Hepatocyte (in vitro differentiated cells): Measurements from ENCODE around the gene SORCS2. TPM values are rescaled to one million over a fixed set of nuclear protein-coding genes. Genes with fewer than 3 reads are reported as not detected.

Source experiments
- DNase-seq: peaks from one replicate; pipeline ENCODE4 v3.0.0-alpha.2; 2016; ENCODE audit warnings: low spot score
- H2AFZ ChIP-seq: fragments of 200-600 bp; sonication (generic); 2 replicates; pipeline ENCODE4 v1.6.0; 2016; ENCODE audit warnings: antibody characterized with exemption, mild to moderate bottlenecking
- H3K27ac ChIP-seq: fragments of 200-600 bp; sonication (generic); 2 replicates; pipeline ENCODE4 v1.5.1; 2016; ENCODE audit warnings: mild to moderate bottlenecking
- H3K27me3 ChIP-seq: fragments of 200-600 bp; sonication (generic); 2 replicates; pipeline ENCODE4 v1.6.1; 2016
- H3K36me3 ChIP-seq: fragments of 200-600 bp; sonication (generic); replicated peaks from 2 replicates; pipeline ENCODE4 v1.5.1; 2016; ENCODE audit warnings: low read depth; ENCODE audit not compliant: insufficient read depth
- H3K4me1 ChIP-seq: fragments of 200-600 bp; sonication (generic); 2 replicates; pipeline ENCODE4 v1.5.1; 2016; ENCODE audit warnings: mild to moderate bottlenecking, moderate library complexity; ENCODE audit not compliant: insufficient read depth
- H3K4me2 ChIP-seq: fragments of 200-600 bp; sonication (generic); 2 replicates; pipeline ENCODE4 v1.6.0; 2016
- H3K4me3 ChIP-seq: fragments of 200-600 bp; sonication (generic); 2 replicates; pipeline ENCODE4 v1.5.1; 2016; ENCODE audit warnings: mild to moderate bottlenecking
- H3K79me2 ChIP-seq: fragments of 200-600 bp; sonication (generic); 2 replicates; pipeline ENCODE4 v1.6.0; 2017; ENCODE audit warnings: mild to moderate bottlenecking
- H3K9me2 ChIP-seq: fragments of 200-600 bp; sonication (generic); replicated peaks from 2 replicates; pipeline ENCODE4 v1.6.0; 2017; ENCODE audit warnings: mild to moderate bottlenecking; ENCODE audit not compliant: insufficient read depth
- H3K9me3 ChIP-seq: fragments of 200-600 bp; sonication (generic); 2 replicates; pipeline ENCODE4 v1.5.1; 2016; ENCODE audit warnings: low read depth, mild to moderate bottlenecking
- H4K20me1 ChIP-seq: fragments of 200-600 bp; sonication (generic); 2 replicates; pipeline ENCODE4 v1.6.0; 2016; ENCODE audit warnings: mild to moderate bottlenecking; ENCODE audit not compliant: insufficient read depth, poor library complexity, severe bottlenecking
- EZH2 ChIP-seq: fragments of 200-600 bp; sonication (generic); IDR thresholded peaks from 2 replicates; pipeline ENCODE4 v1.6.1; 2016; ENCODE audit warnings: antibody characterized with exemption, mild to moderate bottlenecking, borderline replicate concordance
- EZH2phosphoT487 ChIP-seq: fragments of 200-600 bp; sonication (generic); IDR thresholded peaks from one replicate; pipeline ENCODE4 v1.6.1; 2018; ENCODE audit warnings: antibody characterized with exemption, mild to moderate bottlenecking, low read depth, moderate library complexity; ENCODE audit not compliant: unreplicated experiment, severe bottlenecking
- WGBS: methylation state at CpG from one replicate; pipeline ENCODE4 v1.1.6; 2016; ENCODE audit warnings: low lambda C conversion rate; ENCODE audit errors: missing lambda C conversion rate; 5-methylcytosine and 5-hydroxymethylcytosine counted together
- polyA plus RNA-seq: library from polyadenylated mRNA; unstranded; fragments of >200 nt; fragmentation: Nextera tagmentation; extraction: Ambion mirVana; gene quantifications from 2 replicates; pipeline ENCODE4 v1.2.1, GENCODE V29; 2016
- total RNA-seq: library from RNA; depleted of rRNA; stranded (reverse); fragments of >200 nt; gene quantifications from 2 replicates; pipeline ENCODE4 v1.2.3, GENCODE V29; 2014
- TF ChIP-seq, protein P1 (sequence below): fragments of 200-600 bp; sonication (generic); IDR thresholded peaks from 2 replicates; pipeline ENCODE4 v1.5.1; 2016; ENCODE audit warnings: antibody characterized with exemption, mild to moderate bottlenecking; ENCODE audit not compliant: poor library complexity

SORCS2 gene
- total and polyA plus RNA-seq, 2 experiments from 2014 or later = 1.6 to 4.8 TPM

DNA sequence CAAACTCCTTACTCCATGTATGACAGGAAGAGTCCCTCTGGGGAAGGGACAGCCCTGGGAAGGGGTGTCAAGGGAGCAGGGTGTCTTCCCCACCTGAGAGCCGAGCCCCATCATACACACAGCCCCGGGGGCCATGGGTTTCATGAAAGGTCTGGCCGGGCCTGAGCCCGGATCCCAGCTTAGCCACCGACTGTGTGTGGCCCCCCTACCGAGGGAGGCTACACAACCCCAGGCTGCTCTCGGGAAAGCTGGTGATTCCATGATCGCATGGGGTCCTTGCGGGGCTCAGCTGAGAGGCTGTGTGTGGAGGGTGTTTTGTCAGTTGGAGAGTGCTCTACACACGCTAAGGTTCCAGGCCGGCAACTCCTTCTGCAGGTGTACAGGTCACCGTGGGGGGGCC is 55.6 kb downstream of the SORCS2 start:
- no peaks in the 10 kb centered on the region for H4K20me1 ChIP-seq

DNA sequence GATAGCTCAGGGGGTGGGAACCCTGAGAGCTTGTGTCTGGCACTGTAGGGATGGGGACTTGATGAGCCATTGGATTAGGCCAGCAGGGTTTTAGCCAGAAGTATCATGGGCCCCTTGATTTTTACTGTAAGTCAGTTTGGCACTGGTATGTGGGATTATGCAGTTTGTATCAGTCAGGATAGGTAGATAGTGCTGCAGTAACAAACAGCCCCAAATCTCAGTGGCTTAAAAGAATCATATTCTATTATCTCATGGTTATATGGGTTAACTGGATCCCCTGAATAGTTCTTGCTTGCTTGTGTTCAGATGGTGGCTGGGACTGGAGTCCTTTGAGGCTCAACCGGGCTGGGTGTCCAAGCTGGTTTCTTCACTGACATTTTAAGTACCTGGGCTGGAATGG is 56.5 kb downstream of the SORCS2 start:
- no peak overlapping the region for H3K4me3 ChIP-seq
- WGBS = 100% methylated on average over 1 of the region's 1 CpG
- no peak overlapping the region for H3K27ac ChIP-seq
- H3K79me2 ChIP-seq = no peaks in the 10 kb centered on the region
- H3K9me2 ChIP-seq = no peaks in the 10 kb centered on the region
- DNase-seq = no peak
- TF ChIP-seq, protein P1, sequence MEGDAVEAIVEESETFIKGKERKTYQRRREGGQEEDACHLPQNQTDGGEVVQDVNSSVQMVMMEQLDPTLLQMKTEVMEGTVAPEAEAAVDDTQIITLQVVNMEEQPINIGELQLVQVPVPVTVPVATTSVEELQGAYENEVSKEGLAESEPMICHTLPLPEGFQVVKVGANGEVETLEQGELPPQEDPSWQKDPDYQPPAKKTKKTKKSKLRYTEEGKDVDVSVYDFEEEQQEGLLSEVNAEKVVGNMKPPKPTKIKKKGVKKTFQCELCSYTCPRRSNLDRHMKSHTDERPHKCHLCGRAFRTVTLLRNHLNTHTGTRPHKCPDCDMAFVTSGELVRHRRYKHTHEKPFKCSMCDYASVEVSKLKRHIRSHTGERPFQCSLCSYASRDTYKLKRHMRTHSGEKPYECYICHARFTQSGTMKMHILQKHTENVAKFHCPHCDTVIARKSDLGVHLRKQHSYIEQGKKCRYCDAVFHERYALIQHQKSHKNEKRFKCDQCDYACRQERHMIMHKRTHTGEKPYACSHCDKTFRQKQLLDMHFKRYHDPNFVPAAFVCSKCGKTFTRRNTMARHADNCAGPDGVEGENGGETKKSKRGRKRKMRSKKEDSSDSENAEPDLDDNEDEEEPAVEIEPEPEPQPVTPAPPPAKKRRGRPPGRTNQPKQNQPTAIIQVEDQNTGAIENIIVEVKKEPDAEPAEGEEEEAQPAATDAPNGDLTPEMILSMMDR = no peak
- TF ChIP-seq EZH2 = no peak
- TF ChIP-seq EZH2phosphoT487 = no peak
- H3K4me1 ChIP-seq = peaks cover 11% of the 10 kb centered on the region
- H3K4me2 ChIP-seq = no peak overlapping the region
- no peak overlapping the region for H2AFZ ChIP-seq
- no peaks in the 10 kb centered on the region for H3K9me3 ChIP-seq
- no peaks in the 10 kb centered on the region for H3K36me3 ChIP-seq
- H3K27me3 ChIP-seq = no peaks in the 10 kb centered on the region
- H4K20me1 ChIP-seq = no peaks in the 10 kb centered on the region

More for the DNA sequence above, 55.6 kb downstream of the SORCS2 start:
- H3K4me3 ChIP-seq = no peak overlapping the region
- H2AFZ ChIP-seq = no peak overlapping the region
- no peaks in the 10 kb centered on the region for H3K9me3 ChIP-seq
- peaks cover 11% of the 10 kb centered on the region for H3K4me1 ChIP-seq
- TF ChIP-seq EZH2 (no peak), EZH2phosphoT487 (no peak)
- TF ChIP-seq, protein P1 = no peak
- no peaks in the 10 kb centered on the region for H3K79me2 ChIP-seq
- no peak overlapping the region for H3K27ac ChIP-seq
- no peak overlapping the region for H3K4me2 ChIP-seq
- 88% methylated on average over 12 of the region's 12 CpGs for WGBS
- DNase-seq = no peak
- no peaks in the 10 kb centered on the region for H3K27me3 ChIP-seq
- no peaks in the 10 kb centered on the region for H3K9me2 ChIP-seq
- H3K36me3 ChIP-seq = no peaks in the 10 kb centered on the region

DNA sequence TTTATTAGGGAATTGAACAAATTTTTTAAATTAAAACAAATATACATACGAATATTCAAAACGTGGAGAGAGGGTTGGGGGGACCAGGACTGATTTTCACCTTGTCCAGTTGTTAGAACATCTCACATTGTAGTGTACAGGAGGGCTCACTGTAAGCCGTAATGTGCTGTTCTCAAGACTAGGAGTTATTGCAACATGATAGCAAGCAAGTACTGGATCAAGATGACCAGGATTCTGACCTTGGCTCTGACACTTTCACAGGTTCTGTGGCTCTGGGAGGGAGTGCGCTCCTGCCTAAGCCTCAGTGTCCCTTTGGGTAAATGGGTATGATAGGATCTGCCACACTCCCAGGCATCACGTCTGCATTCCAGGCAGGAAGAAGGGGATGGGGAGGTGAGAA is 59.0 kb downstream of the SORCS2 start:
- WGBS = 79% methylated on average over 5 of the region's 5 CpGs
- Histone ChIP-seq H4K20me1 (no peaks in the 10 kb centered on the region), H3K4me3 (no peak overlapping the region), H3K9me3 (no peaks in the 10 kb centered on the region), H3K9me2 (no peaks in the 10 kb centered on the region), H3K27me3 (no peaks in the 10 kb centered on the region), H3K79me2 (no peaks in the 10 kb centered on the region), H3K4me1 (peaks cover 11% of the 10 kb centered on the region), H3K27ac (no peak overlapping the region), H3K4me2 (no peak overlapping the region), H3K36me3 (no peaks in the 10 kb centered on the region), H2AFZ (no peak overlapping the region)
- DNase-seq = no peak
- TF ChIP-seq EZH2 (no peak), EZH2phosphoT487 (no peak)
- TF ChIP-seq, protein P1 = no peak

DNA sequence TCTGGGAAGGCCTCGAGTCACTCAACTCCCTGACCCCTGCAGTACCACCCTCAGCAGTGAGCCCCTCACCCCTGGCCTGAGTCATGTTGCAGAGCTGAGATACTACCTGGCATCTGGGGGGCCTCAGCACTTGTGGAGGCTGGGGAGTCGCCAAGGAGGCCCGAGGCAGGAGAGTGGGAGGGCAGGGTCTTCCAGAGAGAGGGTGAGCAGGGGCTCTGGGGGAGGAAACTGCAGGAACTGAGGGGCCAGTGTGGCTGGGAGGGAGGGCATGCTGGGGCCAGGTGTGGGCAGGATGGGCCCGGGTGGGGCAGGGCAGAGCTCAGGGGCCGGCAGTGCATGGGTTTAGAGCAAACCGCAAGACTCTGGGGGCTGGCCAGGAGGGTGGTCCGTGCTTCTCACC is 59.7 kb downstream of the SORCS2 start:
- H3K79me2 ChIP-seq = no peaks in the 10 kb centered on the region
- TF ChIP-seq EZH2phosphoT487 (no peak), EZH2 (no peak)
- TF ChIP-seq, protein P1 = no peak
- no peaks in the 10 kb centered on the region for H3K36me3 ChIP-seq
- H3K9me3 ChIP-seq = no peaks in the 10 kb centered on the region
- no peak overlapping the region for H2AFZ ChIP-seq
- DNase-seq = no peak
- H3K27me3 ChIP-seq = no peaks in the 10 kb centered on the region
- H3K4me3 ChIP-seq = no peak overlapping the region
- H3K4me2 ChIP-seq = no peak overlapping the region
- H3K4me1 ChIP-seq = peaks cover 12% of the 10 kb centered on the region
- no peak overlapping the region for H3K27ac ChIP-seq
- H4K20me1 ChIP-seq = no peaks in the 10 kb centered on the region
- 92% methylated on average over 7 of the region's 7 CpGs for WGBS
- H3K9me2 ChIP-seq = no peaks in the 10 kb centered on the region
